OCI-LY7 (cell line): ENCODE measurements around the gene SLC4A1.
"Not testable (repeated sequence)": the region's sequence is repeated elsewhere in the genome, so short reads cannot be mapped to it uniquely, and the experiment has no call there.

Experiments used
- CTCF ChIP-seq: fragments of 200-600 bp; sonication (generic); conservative IDR thresholded peaks from 2 replicates; pipeline ENCODE4 v1.5.1; 2014; ENCODE audit warnings: mild to moderate bottlenecking, antibody characterized with exemption, low read length, moderate library complexity, mixed read lengths
- EZH2phosphoT487 ChIP-seq: fragments of 200-600 bp; sonication (generic); IDR thresholded peaks from 2 replicates; pipeline ENCODE4 v1.6.1; 2018; ENCODE audit warnings: low read depth, borderline replicate concordance, mild to moderate bottlenecking, mixed run types, antibody characterized with exemption, low read length, moderate library complexity, mixed read lengths

GRCh38 chr17:44237886-44238285 lies 30.0 kb downstream of the SLC4A1 start:
- TF ChIP-seq CTCF, EZH2phosphoT487: not testable (repeated sequence)
